IMR-90 (cell line): ENCODE results near the gene KIF5C. TPM values are rescaled to one million over a fixed set of nuclear protein-coding genes. Genes with fewer than 3 reads are reported as not detected.

Experiments used
- ATAC-seq: fragments of 200-7000 bp; cut with Tn5 transposase; 2 replicates; pipeline ENCODE4 v1.9.1; 2020; ENCODE audit warnings: low read depth, mild to moderate bottlenecking, moderate library complexity
- BruUV-seq: library from RNA; stranded (reverse); fragments of 400-500 nt; replicated peaks from 2 replicates; lab custom pipeline; 2021; lab: Mats Ljungman, UMichigan
- CTCF ChIA-PET: fragments of 300-600 bp; formaldehyde crosslinking; extraction: SDS; loops from one replicate; lab custom pipeline; 2021; ENCODE audit warnings: antibody characterized with exemption; lab: Yijun Ruan, JAX
- POLR2A ChIA-PET: fragments of 300-600 bp; sonication (Branson Sonifier 250); formaldehyde crosslinking; loops from one replicate; lab custom pipeline; 2022; ENCODE audit warnings: antibody characterized with exemption; ENCODE audit not compliant: unreplicated experiment; lab: Charles Lee
- DNase-seq: peaks from one replicate; pipeline ENCODE4 v3.0.0; 2013
- H2AFZ ChIP-seq: replicated peaks from 2 replicates; pipeline ENCODE3; 2013; ENCODE audit warnings: low read length, mild to moderate bottlenecking; ENCODE audit not compliant: poor library complexity
- H2AK5ac ChIP-seq: 2 replicates; pipeline ENCODE4 v1.6.1; 2013; ENCODE audit warnings: low read depth, low read length, inconsistent platforms
- H2AK9ac ChIP-seq: replicated peaks from 2 replicates; pipeline ENCODE3; 2013; ENCODE audit warnings: mild to moderate bottlenecking, low read depth, low read length, moderate library complexity; ENCODE audit not compliant: poor library complexity
- H2BK120ac ChIP-seq: 2 replicates; pipeline ENCODE4 v1.6.1; 2013; ENCODE audit warnings: low read depth, low read length, inconsistent platforms
- H2BK15ac ChIP-seq: 3 replicates; pipeline ENCODE4 v1.6.1; 2013; ENCODE audit warnings: low read depth, low read length, inconsistent platforms
- H2BK20ac ChIP-seq: 2 replicates; pipeline ENCODE4 v1.6.1; 2013; ENCODE audit warnings: low read depth, mild to moderate bottlenecking, inconsistent platforms, low read length, moderate library complexity
- H2BK5ac ChIP-seq: 2 replicates; pipeline ENCODE4 v1.6.1; 2013; ENCODE audit warnings: mild to moderate bottlenecking, low read depth, low read length, inconsistent platforms; ENCODE audit not compliant: poor library complexity, severe bottlenecking
- H3K14ac ChIP-seq: replicated peaks from 2 replicates; pipeline ENCODE4 v1.6.1; 2013; ENCODE audit warnings: low read depth, low read length, inconsistent platforms
- H3K18ac ChIP-seq: 2 replicates; pipeline ENCODE4 v1.6.1; 2013; ENCODE audit warnings: low read depth, low read length, control low read depth
- H3K23ac ChIP-seq: 2 replicates; pipeline ENCODE4 v1.6.1; 2013; ENCODE audit warnings: low read depth, low read length, inconsistent platforms
- H3K27ac ChIP-seq: 2 replicates; pipeline ENCODE4 v1.5.1; 2013; ENCODE audit warnings: mild to moderate bottlenecking, control low read depth, low read length; ENCODE audit not compliant: insufficient read depth
- H3K27me3 ChIP-seq: 2 replicates; pipeline ENCODE4 v1.6.1; 2013; ENCODE audit warnings: low read length; ENCODE audit not compliant: control insufficient read depth, insufficient read depth
- H3K36me3 ChIP-seq: 2 replicates; pipeline ENCODE4 v1.6.1; 2013; ENCODE audit warnings: low read length, mixed read lengths; ENCODE audit not compliant: control insufficient read depth, insufficient read depth
- H3K4ac ChIP-seq: 2 replicates; pipeline ENCODE4 v1.6.1; 2013; ENCODE audit warnings: low read depth, low read length, inconsistent platforms
- H3K4me1 ChIP-seq: 2 replicates; pipeline ENCODE4 v1.6.1; 2013; ENCODE audit warnings: low read length, mixed read lengths; ENCODE audit not compliant: control insufficient read depth, insufficient read depth
- H3K4me2 ChIP-seq: 2 replicates; pipeline ENCODE4 v1.6.1; 2013; ENCODE audit warnings: low read depth, mild to moderate bottlenecking, control low read depth, low read length, moderate library complexity
- H3K4me3 ChIP-seq: 2 replicates; pipeline ENCODE4 v1.5.1; 2013; ENCODE audit warnings: low read depth, mild to moderate bottlenecking, control low read depth, low read length, moderate library complexity; ENCODE audit not compliant: insufficient read depth
- H3K56ac ChIP-seq: 2 replicates; pipeline ENCODE4 v1.6.1; 2013; ENCODE audit warnings: low read length, inconsistent platforms; ENCODE audit not compliant: insufficient read depth; ENCODE audit errors: extremely low read depth
- H3K79me1 ChIP-seq, 2 experiments: 2 replicates each; pipeline ENCODE4 v1.6.1; 2013; ENCODE audit warnings: low read length in 2 of 2, inconsistent platforms in 1 of 2, low read depth in 1 of 2
- H3K9ac ChIP-seq: 2 replicates; pipeline ENCODE4 v1.6.1; 2013; ENCODE audit warnings: low read depth, low read length, control low read depth
- H3K9me1 ChIP-seq: 2 replicates; pipeline ENCODE4 v1.6.1; 2013; ENCODE audit warnings: low read length, inconsistent platforms; ENCODE audit not compliant: insufficient read depth
- H3K9me3 ChIP-seq: 2 replicates; pipeline ENCODE4 v1.6.1; 2013; ENCODE audit warnings: low read length; ENCODE audit not compliant: control insufficient read depth, insufficient read depth
- H4K20me1 ChIP-seq: 2 replicates; pipeline ENCODE4 v1.6.1; 2013; ENCODE audit warnings: low read length, inconsistent platforms; ENCODE audit not compliant: insufficient read depth
- H4K5ac ChIP-seq: 2 replicates; pipeline ENCODE4 v1.6.1; 2013; ENCODE audit warnings: mild to moderate bottlenecking, low read depth, low read length, control low read depth
- H4K8ac ChIP-seq, 2 experiments: 2 replicates each; pipeline ENCODE4 v1.6.1; 2013; ENCODE audit warnings: low read depth in 2 of 2, low read length in 2 of 2, control low read depth in 1 of 2, inconsistent platforms in 1 of 2
- H4K91ac ChIP-seq: 2 replicates; pipeline ENCODE4 v1.6.1; 2013; ENCODE audit warnings: low read depth, low read length, inconsistent platforms; ENCODE audit not compliant: insufficient read depth
- BHLHE40 ChIP-seq: fragments of 150-350 bp; IDR thresholded peaks from 2 replicates; pipeline ENCODE4 v1.6.1; 2016; ENCODE audit warnings: mild to moderate bottlenecking, low read depth, low read length
- CEBPB ChIP-seq: IDR thresholded peaks from 2 replicates; pipeline ENCODE4 v1.6.1; 2012; ENCODE audit warnings: low read depth, low read length, improper control_type of control experiment
- CHD1 ChIP-seq: IDR thresholded peaks from 2 replicates; pipeline ENCODE4 v1.6.1; 2012; ENCODE audit warnings: low read depth, low read length, improper control_type of control experiment
- CTCF ChIP-seq: conservative IDR thresholded peaks from 2 replicates; pipeline ENCODE4 v1.5.1; 2012; ENCODE audit warnings: mild to moderate bottlenecking, low read depth, low read length, improper control_type of control experiment
- ELK1 ChIP-seq: fragments of 150-350 bp; IDR thresholded peaks from 2 replicates; pipeline ENCODE4 v1.6.1; 2016; ENCODE audit warnings: low read depth, mild to moderate bottlenecking, low read length, moderate library complexity, borderline replicate concordance
- FOS ChIP-seq: fragments of 150-350 bp; IDR thresholded peaks from 2 replicates; pipeline ENCODE4 v1.6.1; 2016; ENCODE audit warnings: low read depth, low read length
- MAFK ChIP-seq: IDR thresholded peaks from 2 replicates; pipeline ENCODE4 v1.6.1; 2012; ENCODE audit warnings: low read depth, low read length, improper control_type of control experiment
- MAZ ChIP-seq: IDR thresholded peaks from 2 replicates; pipeline ENCODE4 v1.6.1; 2012; ENCODE audit warnings: low read depth, mild to moderate bottlenecking, low read length, improper control_type of control experiment, moderate library complexity, borderline replicate concordance
- MXI1 ChIP-seq: IDR thresholded peaks from 2 replicates; pipeline ENCODE4 v1.6.1; 2012; ENCODE audit warnings: low read depth, mild to moderate bottlenecking, low read length, moderate library complexity, borderline replicate concordance
- NFE2L2 ChIP-seq: fragments of 150-350 bp; IDR thresholded peaks from 2 replicates; pipeline ENCODE4 v1.6.1; 2016; ENCODE audit warnings: low read depth, mild to moderate bottlenecking, low read length
- POLR2A ChIP-seq: IDR thresholded peaks from 2 replicates; pipeline ENCODE4 v1.6.1; 2012; ENCODE audit warnings: mild to moderate bottlenecking, low read depth, low read length
- RAD21 ChIP-seq: IDR thresholded peaks from 2 replicates; pipeline ENCODE4 v1.6.1; 2012; ENCODE audit warnings: low read length, improper control_type of control experiment
- RCOR1 ChIP-seq: IDR thresholded peaks from 2 replicates; pipeline ENCODE4 v1.6.1; 2012; ENCODE audit warnings: mild to moderate bottlenecking, low read length, improper control_type of control experiment; ENCODE audit not compliant: insufficient replicate concordance
- RFX5 ChIP-seq: IDR thresholded peaks from 2 replicates; pipeline ENCODE4 v1.8.0; 2012; ENCODE audit warnings: low read depth, mild to moderate bottlenecking, low read length, moderate library complexity
- SMC3 ChIP-seq: fragments of 150-350 bp; IDR thresholded peaks from 2 replicates; pipeline ENCODE4 v1.6.1; 2016; ENCODE audit warnings: low read depth, mild to moderate bottlenecking, antibody characterized with exemption, low read length, moderate library complexity
- USF2 ChIP-seq: fragments of 150-350 bp; IDR thresholded peaks from 2 replicates; pipeline ENCODE4 v1.6.1; 2017; ENCODE audit warnings: mild to moderate bottlenecking, antibody characterized with exemption, low read length, low read depth
- WGBS, 2 experiments: methylation state at CpG; one replicate each; pipeline versions ENCODE4 v1.1.5 to v1.1.7; 2013; ENCODE audit warnings: missing lambda C conversion rate in 2 of 2; ENCODE audit not compliant: insufficient read length in 1 of 2; ENCODE audit errors: extremely low coverage in 2 of 2; 5-methylcytosine and 5-hydroxymethylcytosine counted together
- dilution Hi-C: fragments of 300-500 bp; cut with HindIII; formaldehyde crosslinking; loops from one replicate; pipeline ENCODE4 v1.14.3; 2018; ENCODE audit warnings: low sequenced_read_pairs; ENCODE audit not compliant: unreplicated experiment
- in situ Hi-C: fragments of 300-500 bp; cut with MboI; formaldehyde crosslinking; loops from 3 replicates; pipeline ENCODE4 v1.14.3; 2019; ENCODE audit warnings: low sequenced_read_pairs, inconsistent platforms, mixed read lengths
- intact Hi-C: fragments of 100-400 bp; cut with micrococcal nuclease; formaldehyde crosslinking; loops from 2 replicates; pipeline ENCODE4 v1.10.0; 2022
- polyA plus RNA-seq, 3 experiments: library from polyadenylated mRNA; depleted of rRNA; stranded (reverse); fragments of >200 nt; gene quantifications; 2 replicates each; pipeline ENCODE4 v1.2.3, GENCODE V29; 2012; ENCODE audit warnings: low replicate concordance in 1 of 3
- total RNA-seq: library from RNA; depleted of rRNA; stranded (reverse); fragments of >200 nt; gene quantifications from 2 replicates; pipeline ENCODE4 v1.2.3, GENCODE V29; 2012

Gene KIF5C
- total and polyA plus RNA-seq, 2 of the 4 experiments (the other 2 are of a cell fraction) = 0.10 to 0.18 TPM

- no peaks in the 10 kb centered on the region for H3K9me1 ChIP-seq
- dilution Hi-C loops = no loop called here
- H2AK9ac ChIP-seq = no peak overlapping the region
- no peak overlapping the region for H4K5ac ChIP-seq
- no peak overlapping the region for H3K23ac ChIP-seq
- no peaks in the 10 kb centered on the region for H4K20me1 ChIP-seq
- no peak overlapping the region for H2BK5ac ChIP-seq
- no peak overlapping the region for H3K56ac ChIP-seq
- peaks cover 2% of the 10 kb centered on the region; the same call in 1 of the 2 replicates for H3K27me3 ChIP-seq
- no peak overlapping the region for H3K14ac ChIP-seq
- no peak overlapping the region for H3K4ac ChIP-seq
- H2BK20ac ChIP-seq = no peak overlapping the region
- H3K4me1 ChIP-seq = no peaks in the 10 kb centered on the region
- WGBS, 2 experiments = no CpG with 5 or more reads among the region's 4 CpGs
- no peak overlapping the region for H3K9ac ChIP-seq
- ATAC-seq (no peak), DNase-seq (no peak)
- H2BK15ac ChIP-seq = no peak overlapping the region
- no peaks in the 10 kb centered on the region for H3K9me3 ChIP-seq
- in situ Hi-C loops = no loop called here
- H3K4me2 ChIP-seq = no peak overlapping the region
- H2BK120ac ChIP-seq = no peak overlapping the region
- ChIA-PET POLR2A (no interaction called here), CTCF (no interaction called here)
- H3K79me1 ChIP-seq = no peaks in the 10 kb centered on the region
- H3K4me3 ChIP-seq = no peak overlapping the region
- intact Hi-C loops = no loop called here
- no peak for TF ChIP-seq CHD1
- no peak for TF ChIP-seq USF2
- TF ChIP-seq RFX5 = no peak
- TF ChIP-seq SMC3 = no peak
- no peak for TF ChIP-seq NFE2L2
- TF ChIP-seq BHLHE40 = no peak
- TF ChIP-seq CEBPB = no peak
- no peak for TF ChIP-seq FOS
- no peak for TF ChIP-seq MAZ
- TF ChIP-seq MAFK = no peak
- no peak for TF ChIP-seq CTCF
- TF ChIP-seq MXI1 = no peak
- no peak for TF ChIP-seq RCOR1
- no peak for TF ChIP-seq POLR2A
- no peak for TF ChIP-seq ELK1
- TF ChIP-seq RAD21 = no peak
- no peak overlapping the region for H3K18ac ChIP-seq
- no TSS peak for BruUV-seq
- no peak overlapping the region for H2AFZ ChIP-seq
- no peak overlapping the region for H4K8ac ChIP-seq
- H3K36me3 ChIP-seq = no peaks in the 10 kb centered on the region
- no peak overlapping the region for H4K91ac ChIP-seq
- H3K27ac ChIP-seq = no peak overlapping the region
- no peak overlapping the region for H2AK5ac ChIP-seq
These were observed 69.5 kb downstream of the KIF5C start for GRCh38 chr2:148944536-148944935.
